A549 (cell line): ENCODE results near the gene ZIM2. TPM values are rescaled to one million over a fixed set of nuclear protein-coding genes. Genes with fewer than 3 reads are reported as not detected.

Experiments
- ATAC-seq, 2 experiments: fragments of 200-7000 bp in 1 of 2; fragments of >200 bp in 1 of 2; cut with Nextera tagmentation in 1 of 2; cut with Tn5 transposase in 1 of 2; 3 replicates each; pipeline versions ENCODE4 v1.8.0 to v1.9.1; 2018 to 2020; ENCODE audit warnings: mild to moderate bottlenecking in 1 of 2, moderate library complexity in 1 of 2
- CTCF ChIA-PET: fragments of 300-600 bp; sonication (Branson Sonifier 250); formaldehyde crosslinking; extraction: SDS; loops from one replicate; lab custom pipeline; 2021; ENCODE audit warnings: antibody characterized with exemption, inconsistent platforms; lab: Yijun Ruan, JAX
- POLR2A ChIA-PET: fragments of 350-600 bp; formaldehyde crosslinking; extraction: SDS; loops from one replicate; lab custom pipeline; 2021; ENCODE audit warnings: antibody characterized with exemption, inconsistent platforms; lab: Yijun Ruan, JAX
- DNase-seq, 2 experiments: peaks; one replicate each; pipeline versions ENCODE4 v3.0.0 to v3.0.0-alpha.2; 2011 to 2016; ENCODE audit warnings: low read depth in 1 of 2, low spot score in 1 of 2
- FAIRE-seq: peaks from 2 replicates; lab custom pipeline; 2011; peaks lifted over from hg19 to GRCh38; lab: Jason Lieb, UNC
- H3K27ac ChIP-seq, 2 experiments: fragments of >200 bp; sonication (Bioruptor Twin); formaldehyde crosslinking; 3 replicates each; pipeline ENCODE4 v1.5.1; 2016 to 2017
- H3K4me1 ChIP-seq: fragments of >200 bp; sonication (Bioruptor Twin); formaldehyde crosslinking; 3 replicates; pipeline ENCODE4 v1.6.1; 2016
- H3K4me2 ChIP-seq: fragments of >200 bp; sonication (Bioruptor Twin); formaldehyde crosslinking; 3 replicates; pipeline ENCODE4 v1.6.1; 2016
- H3K4me3 ChIP-seq: fragments of >200 bp; sonication (Bioruptor Twin); formaldehyde crosslinking; 3 replicates; pipeline ENCODE4 v1.5.1; 2016
- H3K9me3 ChIP-seq: fragments of >200 bp; sonication (Bioruptor Twin); formaldehyde crosslinking; 3 replicates; pipeline ENCODE4 v1.6.1; 2016
- CBX2 ChIP-seq: fragments of 200-600 bp; sonication (generic); IDR thresholded peaks from 2 replicates; pipeline ENCODE4 v1.6.1; 2016; ENCODE audit warnings: low read depth, mild to moderate bottlenecking, borderline replicate concordance
- CEBPB ChIP-seq, 2 experiments: fragments of >200 bp in 1 of 2; sonication (Bioruptor Twin) in 1 of 2; formaldehyde crosslinking in 1 of 2; IDR thresholded peaks; 2 replicates each; pipeline ENCODE4 v1.6.1; 2012 to 2016
- CHD2 ChIP-seq: fragments of 150-350 bp; IDR thresholded peaks from 2 replicates; pipeline ENCODE4 v1.6.1; 2014; ENCODE audit warnings: low read length; ENCODE audit not compliant: partially characterized antibody
- CHD4 ChIP-seq: fragments of 200-600 bp; sonication (generic); IDR thresholded peaks from 2 replicates; pipeline ENCODE4 v1.6.1; 2016; ENCODE audit warnings: antibody characterized with exemption, mild to moderate bottlenecking, borderline replicate concordance
- EHF ChIP-seq: fragments of 250-450 bp; sonication (Bioruptor Pico); IDR thresholded peaks from 2 replicates; pipeline ENCODE4 v1.5.0; 2020; ENCODE audit warnings: mild to moderate bottlenecking
- EHMT2 ChIP-seq: fragments of 200-600 bp; sonication (generic); IDR thresholded peaks from 2 replicates; pipeline ENCODE4 v1.6.1; 2016; ENCODE audit warnings: antibody characterized with exemption, low read depth, mild to moderate bottlenecking, moderate library complexity
- ESRRA ChIP-seq: fragments of 150-350 bp; IDR thresholded peaks from 2 replicates; pipeline ENCODE4 v1.6.1; 2014; ENCODE audit warnings: mild to moderate bottlenecking, low read length, borderline replicate concordance
- FOSB ChIP-seq: fragments of 250-450 bp; sonication (Bioruptor Pico); IDR thresholded peaks from 2 replicates; pipeline ENCODE4 v1.5.0; 2020; ENCODE audit warnings: mild to moderate bottlenecking, moderate library complexity
- HEYL ChIP-seq: fragments of 250-450 bp; sonication (Bioruptor Pico); IDR thresholded peaks from 2 replicates; pipeline ENCODE4 v1.8.0; 2021; ENCODE audit warnings: mild to moderate bottlenecking, moderate library complexity
- HOXA7 ChIP-seq: fragments of 250-450 bp; sonication (Bioruptor Pico); IDR thresholded peaks from 2 replicates; pipeline ENCODE4 v1.5.0; 2020; ENCODE audit warnings: mild to moderate bottlenecking, moderate library complexity
- HOXB13 ChIP-seq: fragments of 250-450 bp; sonication (Bioruptor Pico); IDR thresholded peaks from 2 replicates; pipeline ENCODE4 v1.5.0; 2020; ENCODE audit warnings: low read depth, mild to moderate bottlenecking, moderate library complexity
- HOXB5 ChIP-seq: fragments of 250-450 bp; sonication (Bioruptor Pico); IDR thresholded peaks from 2 replicates; pipeline ENCODE4 v1.5.0; 2020; ENCODE audit warnings: mild to moderate bottlenecking, moderate library complexity
- JUN ChIP-seq, 2 experiments: fragments of >200 bp; sonication (Bioruptor Twin); formaldehyde crosslinking; IDR thresholded peaks; 2 replicates in 1 of 2; 3 replicates in 1 of 2; pipeline ENCODE4 v1.6.1; 2016 to 2017
- KDM1A ChIP-seq: fragments of 200-600 bp; sonication (generic); IDR thresholded peaks from 2 replicates; pipeline ENCODE4 v1.6.1; 2016; ENCODE audit warnings: low read depth, mild to moderate bottlenecking
- MAZ ChIP-seq: fragments of 150-350 bp; IDR thresholded peaks from 2 replicates; pipeline ENCODE4 v1.6.1; 2014; ENCODE audit warnings: antibody characterized with exemption, low read depth, low read length, borderline replicate concordance
- MYC ChIP-seq: IDR thresholded peaks from 2 replicates; pipeline ENCODE4 v1.6.1; 2012; ENCODE audit warnings: mild to moderate bottlenecking, inconsistent platforms, low read length, improper control_type of control experiment, borderline replicate concordance
- NFE2L2 ChIP-seq: fragments of 150-350 bp; conservative IDR thresholded peaks from 2 replicates; pipeline ENCODE4 v1.6.1; 2014; ENCODE audit warnings: low read length
- PHF8 ChIP-seq: fragments of 200-600 bp; sonication (generic); IDR thresholded peaks from 2 replicates; pipeline ENCODE4 v1.6.1; 2016; ENCODE audit warnings: low read depth, mild to moderate bottlenecking, antibody characterized with exemption, moderate library complexity, borderline replicate concordance
- POLR2A ChIP-seq: IDR thresholded peaks from 2 replicates; pipeline ENCODE4 v1.6.1; 2012; ENCODE audit warnings: mild to moderate bottlenecking, low read length
- RAD21 ChIP-seq, 2 experiments: fragments of >200 bp in 1 of 2; sonication (Bioruptor Twin) in 1 of 2; formaldehyde crosslinking in 1 of 2; IDR thresholded peaks in 1 of 2; conservative IDR thresholded peaks in 1 of 2; 2 replicates in 1 of 2; 3 replicates in 1 of 2; pipeline ENCODE4 v1.6.1; 2012 to 2018; ENCODE audit warnings: inconsistent platforms in 1 of 2
- RFX5 ChIP-seq: fragments of 450-650 bp; IDR thresholded peaks from 2 replicates; pipeline ENCODE4 v1.7.1; 2014; ENCODE audit warnings: antibody characterized with exemption, mild to moderate bottlenecking, moderate library complexity
- RNF2 ChIP-seq: fragments of 200-600 bp; sonication (generic); IDR thresholded peaks from 2 replicates; pipeline ENCODE4 v1.6.1; 2016; ENCODE audit warnings: low read depth, mild to moderate bottlenecking, antibody characterized with exemption, moderate library complexity, borderline replicate concordance
- ZC3H11A ChIP-seq: fragments of 450-650 bp; IDR thresholded peaks from 2 replicates; pipeline ENCODE4 v1.6.1; 2014; ENCODE audit warnings: antibody characterized with exemption, mild to moderate bottlenecking
- WGBS: methylation state at CpG from one replicate; pipeline ENCODE4 v1.1.6; 2017; ENCODE audit errors: missing lambda C conversion rate; 5-methylcytosine and 5-hydroxymethylcytosine counted together
- polyA plus RNA-seq, 4 experiments: library from polyadenylated mRNA; depleted of rRNA in 3 of 4; stranded (reverse); fragments of >200 nt; fragmentation: RNase III in 1 of 4; extraction: RNeasy Plus Mini Kit Qiagen cat#74134 plus additional on column Dnase treatment in 1 of 4; gene quantifications; 2 replicates in 3 of 4; 3 replicates in 1 of 4; pipeline ENCODE4 v1.2.3, GENCODE V29; 2011 to 2017
- TF ChIP-seq, protein P1 (sequence below): fragments of 250-450 bp; sonication (Bioruptor Pico); IDR thresholded peaks from 2 replicates; pipeline ENCODE4 v1.5.0; 2021; ENCODE audit warnings: mild to moderate bottlenecking, moderate library complexity, borderline replicate concordance
- TF ChIP-seq, protein P2 (sequence below): fragments of 450-650 bp; IDR thresholded peaks from 2 replicates; pipeline ENCODE4 v1.6.1; 2014; ENCODE audit warnings: antibody characterized with exemption

The ZIM2 gene
- polyA plus RNA-seq, 2 of the 4 experiments (the other 2 are of a cell fraction), result not detected

GRCh38 chr19:56841193-56841543 lies 642 bp upstream of the ZIM2 start:
- POLR2A ChIA-PET, result no interaction called here
- Histone ChIP-seq H3K27ac (no peak overlapping the region), H3K4me1 (no peaks in the 10 kb centered on the region), H3K4me3 (no peak overlapping the region), H3K9me3 (peaks cover 62% of the 10 kb centered on the region), H3K4me2 (no peak overlapping the region)
- 73% methylated on average over 12 of the region's 12 CpGs for WGBS
- CTCF ChIA-PET, result no interaction called here
- TF ChIP-seq CHD4 (no peak), HEYL (no peak), HOXB5 (CRISPR knock-in tag) (no peak), RFX5 (no peak), POLR2A (no peak), EHMT2 (no peak), CHD2 (no peak), ESRRA (no peak), FOSB (CRISPR knock-in tag) (no peak), HOXA7 (no peak), HOXB13 (CRISPR knock-in tag) (no peak), NFE2L2 (no peak), ZC3H11A (no peak), RNF2 (no peak), MYC (no peak), CEBPB (IDR thresholded peaks at IDR 0.05) (no peak)
- TF ChIP-seq, protein P1, sequence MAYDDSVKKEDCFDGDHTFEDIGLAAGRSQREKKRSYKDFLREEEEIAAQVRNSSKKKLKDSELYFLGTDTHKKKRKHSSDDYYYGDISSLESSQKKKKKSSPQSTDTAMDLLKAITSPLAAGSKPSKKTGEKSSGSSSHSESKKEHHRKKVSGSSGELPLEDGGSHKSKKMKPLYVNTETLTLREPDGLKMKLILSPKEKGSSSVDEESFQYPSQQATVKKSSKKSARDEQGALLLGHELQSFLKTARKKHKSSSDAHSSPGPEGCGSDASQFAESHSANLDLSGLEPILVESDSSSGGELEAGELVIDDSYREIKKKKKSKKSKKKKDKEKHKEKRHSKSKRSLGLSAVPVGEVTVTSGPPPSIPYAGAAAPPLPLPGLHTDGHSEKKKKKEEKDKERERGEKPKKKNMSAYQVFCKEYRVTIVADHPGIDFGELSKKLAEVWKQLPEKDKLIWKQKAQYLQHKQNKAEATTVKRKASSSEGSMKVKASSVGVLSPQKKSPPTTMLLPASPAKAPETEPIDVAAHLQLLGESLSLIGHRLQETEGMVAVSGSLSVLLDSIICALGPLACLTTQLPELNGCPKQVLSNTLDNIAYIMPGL (CRISPR knock-in tag), result no peak
- TF ChIP-seq, protein P2, sequence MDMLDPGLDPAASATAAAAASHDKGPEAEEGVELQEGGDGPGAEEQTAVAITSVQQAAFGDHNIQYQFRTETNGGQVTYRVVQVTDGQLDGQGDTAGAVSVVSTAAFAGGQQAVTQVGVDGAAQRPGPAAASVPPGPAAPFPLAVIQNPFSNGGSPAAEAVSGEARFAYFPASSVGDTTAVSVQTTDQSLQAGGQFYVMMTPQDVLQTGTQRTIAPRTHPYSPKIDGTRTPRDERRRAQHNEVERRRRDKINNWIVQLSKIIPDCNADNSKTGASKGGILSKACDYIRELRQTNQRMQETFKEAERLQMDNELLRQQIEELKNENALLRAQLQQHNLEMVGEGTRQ, result no peak
- no peak for ATAC-seq
- FAIRE-seq, result no peak
- no peak for DNase-seq

GRCh38 chr19:56839652-56840450 lies 675 bp downstream of the ZIM2 start:
- Histone ChIP-seq H3K9me3 (peaks cover 69% of the 10 kb centered on the region), H3K4me3 (no peak overlapping the region), H3K4me2 (no peak overlapping the region), H3K4me1 (no peaks in the 10 kb centered on the region), H3K27ac (no peak overlapping the region)
- 81% methylated on average over 28 of the region's 48 CpGs for WGBS
- no peak for FAIRE-seq
- ChIA-PET POLR2A (no interaction called here), CTCF (no interaction called here)
- no peak for ATAC-seq
- TF ChIP-seq JUN (IDR thresholded peaks at IDR 0.05), result no peak
- no peak for TF ChIP-seq HOXB5 (CRISPR knock-in tag)
- no peak for TF ChIP-seq MAZ
- TF ChIP-seq KDM1A, result no peak
- no peak for TF ChIP-seq ESRRA
- no peak for TF ChIP-seq EHF (CRISPR knock-in tag)
- no peak for TF ChIP-seq PHF8
- no peak for TF ChIP-seq CBX2
- TF ChIP-seq RAD21 (conservative IDR thresholded peaks at IDR 0.05 in 1 of 2, IDR thresholded peaks at IDR 0.05 in 1 of 2), result no peak
- TF ChIP-seq CHD2, result no peak
- no peak for TF ChIP-seq RNF2
- no peak for TF ChIP-seq ZC3H11A
- no peak for DNase-seq
